SK-N-SH (cell line): ENCODE measurements around the gene RIN2. TPM values are rescaled to one million over a fixed set of nuclear protein-coding genes. Genes with fewer than 3 reads are reported as not detected.

ENCODE experiments used
- CTCF ChIA-PET: fragments of 300-600, 350-600 bp; formaldehyde crosslinking; extraction: SDS; loops from one replicate; lab custom pipeline; 2021; lab: Yijun Ruan, JAX
- POLR2A ChIA-PET: fragments of 350-600 bp; sonication (Branson Sonifier 250); formaldehyde crosslinking; extraction: SDS; loops from one replicate; lab custom pipeline; 2020; ENCODE audit warnings: antibody characterized with exemption, inconsistent platforms; lab: Yijun Ruan, JAX
- DNase-seq: peaks from one replicate; pipeline ENCODE4 v3.0.0; 2012
- H2AFZ ChIP-seq: fragments of 200-600 bp; sonication (generic); 2 replicates; pipeline ENCODE4 v1.8.1; 2016; ENCODE audit warnings: antibody characterized with exemption, mild to moderate bottlenecking, low read depth
- H3F3A ChIP-seq: fragments of 200-600 bp; sonication (generic); replicated peaks from 2 replicates; pipeline ENCODE3; 2016; ENCODE audit warnings: antibody characterized with exemption, mild to moderate bottlenecking; ENCODE audit not compliant: insufficient read depth
- H3K27ac ChIP-seq, 2 experiments: fragments of 200-500 bp in 1 of 2; fragments of 200-600 bp in 1 of 2; sonication (Bioruptor generic) in 1 of 2; sonication (generic), shearing (Covaris generic) in 1 of 2; 2 replicates each; pipeline versions ENCODE4 v1.5.1 to v1.6.1; 2014 to 2016; ENCODE audit warnings: low read depth in 2 of 2, inconsistent platforms in 1 of 2, low read length in 1 of 2, mild to moderate bottlenecking in 1 of 2, mixed read lengths in 1 of 2
- H3K27me3 ChIP-seq: fragments of 200-600 bp; sonication (generic), shearing (Covaris generic); 2 replicates; pipeline ENCODE4 v1.6.1; 2016; ENCODE audit warnings: mixed run types; ENCODE audit not compliant: insufficient read depth
- H3K36me3 ChIP-seq, 2 experiments: fragments of 200-500 bp in 1 of 2; fragments of 200-600 bp in 1 of 2; sonication (Bioruptor generic) in 1 of 2; sonication (generic) in 1 of 2; replicated peaks in 1 of 2; 2 replicates each; pipeline versions ENCODE3 to v1.5.1; 2014 to 2016; ENCODE audit warnings: low read length in 1 of 2, mild to moderate bottlenecking in 1 of 2; ENCODE audit not compliant: insufficient read depth in 2 of 2, control insufficient read depth in 1 of 2
- H3K4me1 ChIP-seq, 2 experiments: fragments of 200-500 bp in 1 of 2; fragments of 200-600 bp in 1 of 2; sonication (Bioruptor generic) in 1 of 2; sonication (generic), shearing (Covaris generic) in 1 of 2; 2 replicates each; pipeline versions ENCODE4 v1.5.1 to v1.6.1; 2014 to 2016; ENCODE audit warnings: low read depth in 1 of 2, low read length in 1 of 2, mixed run types in 1 of 2; ENCODE audit not compliant: insufficient read depth in 2 of 2, control insufficient read depth in 1 of 2
- H3K4me2 ChIP-seq: fragments of 200-600 bp; sonication (generic), shearing (Covaris generic); 2 replicates; pipeline ENCODE4 v1.6.1; 2017; ENCODE audit warnings: mixed run types
- H3K4me3 ChIP-seq, 2 experiments: fragments of 200-500 bp in 1 of 2; fragments of 200-600 bp in 1 of 2; sonication (Bioruptor generic) in 1 of 2; sonication (generic), shearing (Covaris generic) in 1 of 2; 2 replicates each; pipeline versions ENCODE4 v1.5.1 to v1.8.1; 2014 to 2016; ENCODE audit warnings: low read depth in 2 of 2, inconsistent platforms in 1 of 2, low read length in 1 of 2, mild to moderate bottlenecking in 1 of 2, mixed read lengths in 1 of 2, moderate library complexity in 1 of 2
- H3K79me2 ChIP-seq: fragments of 200-600 bp; sonication (generic); 2 replicates; pipeline ENCODE4 v1.8.1; 2017; ENCODE audit warnings: mild to moderate bottlenecking; ENCODE audit not compliant: insufficient read depth
- H3K9ac ChIP-seq: fragments of 200-600 bp; sonication (generic); 2 replicates; pipeline ENCODE4 v1.6.1; 2017; ENCODE audit warnings: mixed run types
- H3K9me2 ChIP-seq: fragments of 200-600 bp; sonication (generic); 2 replicates; pipeline ENCODE4 v1.6.1; 2017; ENCODE audit warnings: mixed run types
- H3K9me3 ChIP-seq: fragments of 200-600 bp; sonication (generic); 2 replicates; pipeline ENCODE4 v1.6.1; 2017; ENCODE audit warnings: mixed run types, mild to moderate bottlenecking, moderate library complexity
- H4K20me1 ChIP-seq: fragments of 200-600 bp; sonication (generic); 2 replicates; pipeline ENCODE4 v1.6.1; 2017; ENCODE audit warnings: mild to moderate bottlenecking, mixed run types; ENCODE audit not compliant: insufficient read depth
- CHD2 ChIP-seq: fragments of 150-350 bp; IDR thresholded peaks from 2 replicates; pipeline ENCODE4 v1.6.1; 2018; ENCODE audit warnings: low read length; ENCODE audit not compliant: partially characterized antibody
- CTCF ChIP-seq: fragments of 200-600 bp; sonication (generic); IDR thresholded peaks from 2 replicates; pipeline ENCODE4 v1.6.1; 2017; ENCODE audit warnings: antibody characterized with exemption, mild to moderate bottlenecking, moderate library complexity
- EP300 ChIP-seq, 2 experiments: IDR thresholded peaks; 2 replicates each; pipeline versions ENCODE4 v1.4.0 to v1.6.1; 2012; ENCODE audit warnings: borderline replicate concordance in 1 of 2, low read depth in 1 of 2, low read length in 1 of 2
- EZH2phosphoT487 ChIP-seq: fragments of 200-600 bp; sonication (generic); IDR thresholded peaks from 2 replicates; pipeline ENCODE4 v1.6.1; 2017; ENCODE audit warnings: low read depth, mixed run types, mild to moderate bottlenecking, antibody characterized with exemption, moderate library complexity, borderline replicate concordance
- MEF2A ChIP-seq: IDR thresholded peaks from 2 replicates; pipeline ENCODE4 v1.4.0; 2012; ENCODE audit warnings: low read depth, borderline replicate concordance
- NRF1 ChIP-seq: IDR thresholded peaks from 2 replicates; pipeline ENCODE4 v1.6.1; 2012; ENCODE audit warnings: low read depth, mild to moderate bottlenecking, low read length
- PBX3 ChIP-seq: IDR thresholded peaks from 2 replicates; pipeline ENCODE4; 2012
- POLR2AphosphoS5 ChIP-seq: IDR thresholded peaks from 2 replicates; pipeline ENCODE4 v1.6.1; 2012; ENCODE audit warnings: low read depth, low read length
- RAD21 ChIP-seq: IDR thresholded peaks from 2 replicates; pipeline ENCODE4 v1.6.1; 2012; ENCODE audit warnings: mild to moderate bottlenecking, low read length
- RCOR1 ChIP-seq: fragments of 150-350 bp; IDR thresholded peaks from 2 replicates; pipeline ENCODE4 v1.6.1; 2017; ENCODE audit warnings: antibody characterized with exemption, low read length
- RFX5 ChIP-seq: IDR thresholded peaks from 2 replicates; pipeline ENCODE4 v1.6.1; 2012; ENCODE audit warnings: mild to moderate bottlenecking, improper control_type of control experiment, low read length
- SMC3 ChIP-seq: IDR thresholded peaks from 2 replicates; pipeline ENCODE4 v1.6.1; 2012; ENCODE audit warnings: low read depth, low read length, improper control_type of control experiment
- TCF12 ChIP-seq: IDR thresholded peaks from 2 replicates; pipeline ENCODE4 v1.4.0; 2012
- TEAD4 ChIP-seq: IDR thresholded peaks from 2 replicates; pipeline ENCODE4 v1.4.0; 2012; ENCODE audit warnings: mild to moderate bottlenecking, borderline replicate concordance; ENCODE audit not compliant: insufficient read depth
- USF2 ChIP-seq: fragments of 150-350 bp; IDR thresholded peaks from 2 replicates; pipeline ENCODE4 v1.6.1; 2017; ENCODE audit warnings: antibody characterized with exemption, low read length, low read depth, borderline replicate concordance
- ZBTB33 ChIP-seq: IDR thresholded peaks from 2 replicates; pipeline ENCODE4 v1.4.0; 2012; ENCODE audit warnings: low read depth, borderline replicate concordance
- WGBS: methylation state at CpG from one replicate; pipeline ENCODE4 v1.1.6; 2017; ENCODE audit warnings: low lambda C conversion rate; 5-methylcytosine and 5-hydroxymethylcytosine counted together
- polyA plus RNA-seq, 3 experiments: library from polyadenylated mRNA; depleted of rRNA; stranded (reverse); fragments of >200 nt; gene quantifications; 2 replicates each; pipeline ENCODE4 v1.2.3, GENCODE V29; 2012

RIN2 gene
- polyA plus RNA-seq, 1 of the 3 experiments (the other 2 are of a cell fraction) = 6.8 TPM

GRCh38 chr20:19774135-19774933 lies 16.3 kb downstream of the RIN2 start:
- no peaks in the 10 kb centered on the region for H3K27me3 ChIP-seq
- H3K9me2 ChIP-seq = no peaks in the 10 kb centered on the region
- DNase-seq = no peak
- no peak overlapping the region for H2AFZ ChIP-seq
- WGBS = 90% methylated on average over 4 of the region's 4 CpGs
- no peak overlapping the region for H3K4me2 ChIP-seq
- H3K27ac ChIP-seq = no peak overlapping the region
- ChIA-PET POLR2A (no interaction called here), CTCF (interaction anchor here (1.7 kb wide), 1 partner anchor 9 kb away, joined by 5 read pairs; no protein-coding TSS in a partner anchor)
- no peaks in the 10 kb centered on the region for H4K20me1 ChIP-seq
- TF ChIP-seq CTCF = no peak
- no peak for TF ChIP-seq NRF1
- TF ChIP-seq PBX3 = no peak
- TF ChIP-seq ZBTB33 = no peak
- TF ChIP-seq EZH2phosphoT487 = no peak
- TF ChIP-seq RCOR1 = no peak
- TF ChIP-seq EP300 (IDR thresholded peaks at IDR 0.05; ENCODE audit: borderline replicate concordance in 1 of 2, low read depth in 1 of 2, low read length in 1 of 2) = no peak
- no peak for TF ChIP-seq RFX5
- TF ChIP-seq TCF12 = no peak
- TF ChIP-seq MEF2A = no peak
- TF ChIP-seq TEAD4 = no peak
- TF ChIP-seq SMC3 = no peak
- no peak for TF ChIP-seq POLR2AphosphoS5
- no peak for TF ChIP-seq USF2
- no peak for TF ChIP-seq RAD21
- no peak for TF ChIP-seq CHD2
- no peak overlapping the region for H3K4me3 ChIP-seq
- H3K79me2 ChIP-seq = no peaks in the 10 kb centered on the region
- no peaks in the 10 kb centered on the region for H3K9me3 ChIP-seq
- no peaks in the 10 kb centered on the region for H3F3A ChIP-seq
- H3K4me1 ChIP-seq = no peaks in the 10 kb centered on the region
- H3K36me3 ChIP-seq = no peaks in the 10 kb centered on the region
- no peak overlapping the region for H3K9ac ChIP-seq
